NCI-H2171 treated with DMSO at 0.1 percent for 48 hours (cell line): ENCODE data around the gene SMIM31.

Source experiments
- DNase-seq: peaks from one replicate; lab custom pipeline; 2025; lab: John Stamatoyannopoulos, UW

SMIM31 gene

GRCh38 chr4:164789047-164789446, 35.1 kb downstream of the SMIM31 start:
- no peak for DNase-seq

GRCh38 chr4:164790249-164790648, 36.3 kb downstream of the SMIM31 start:
- no peak for DNase-seq

- DNase-seq, result no peak
Measured at GRCh38 chr4:164799410-164799809, 45.5 kb downstream of the SMIM31 start.

GRCh38 chr4:164800786-164801185, 46.9 kb downstream of the SMIM31 start:
- DNase-seq, result no peak

- no peak for DNase-seq
Measured at GRCh38 chr4:164802301-164802901, 48.5 kb downstream of the SMIM31 start.

- DNase-seq, result no peak
Measured at GRCh38 chr4:164803702-164804101, 49.8 kb downstream of the SMIM31 start.

GRCh38 chr4:164807611-164808010, 53.7 kb downstream of the SMIM31 start:
- no peak for DNase-seq

GRCh38 chr4:164813554-164813953, 59.6 kb downstream of the SMIM31 start:
- no peak for DNase-seq

- no peak for DNase-seq
Measured at GRCh38 chr4:164815711-164816110, 61.8 kb downstream of the SMIM31 start.

- DNase-seq, result no peak
Measured at GRCh38 chr4:164819366-164819765, 65.4 kb downstream of the SMIM31 start.

- DNase-seq, result no peak
Measured at GRCh38 chr4:164821711-164822110, 67.8 kb downstream of the SMIM31 start.

- DNase-seq, result no peak
Measured at GRCh38 chr4:164824581-164824980, 70.7 kb downstream of the SMIM31 start.

GRCh38 chr4:164828955-164829354, 75.0 kb downstream of the SMIM31 start:
- no peak for DNase-seq

GRCh38 chr4:164846566-164846965, 92.6 kb downstream of the SMIM31 start:
- DNase-seq, result no peak

- no peak for DNase-seq
Measured at GRCh38 chr4:164847016-164847415, 93.1 kb downstream of the SMIM31 start.

- no peak for DNase-seq
Measured at GRCh38 chr4:164847967-164848649, 94.2 kb downstream of the SMIM31 start.
